ENCODE data around the gene PLVAP.

The PLVAP gene

GRCh38 chr19:17309198-17309964 is 67.8 kb downstream of the PLVAP start, which contains the start of gene DDA1:
TSS of gene DDA1 (plus strand) at chr19:17309563. CDS start at chr19:17309655, 92 bp downstream.
- peaks cover 11% of the 10 kb centered on the region for H3K36me3 ChIP-seq (ENCODE audit: control insufficient read depth, insufficient read depth, low read length)
- peak; percentile 93 for DNase-seq (ENCODE audit: extremely low read depth, insufficient read length)
- H3K27me3 ChIP-seq (replicated peaks; ENCODE audit: control insufficient read depth, insufficient read depth, low read length): no peaks in the 10 kb centered on the region
- H3K4me3 ChIP-seq (replicated peaks; ENCODE audit: low read depth, low read length): peak within 1 kb of the TSS; percentile 92
- no peak for TF ChIP-seq CTCF (IDR thresholded peaks at IDR 0.05; ENCODE audit: insufficient read depth, low read length, poor library complexity, severe bottlenecking)

- Histone ChIP-seq H3K27me3 (replicated peaks; ENCODE audit: control insufficient read depth, insufficient read depth, low read length) (no peaks in the 10 kb centered on the region), H3K4me3 (replicated peaks; ENCODE audit: low read depth, low read length) (no peak overlapping the region), H3K36me3 (ENCODE audit: control insufficient read depth, insufficient read depth, low read length) (peaks cover 5% of the 10 kb centered on the region)
- no peak for DNase-seq (ENCODE audit: extremely low read depth, insufficient read length)
- TF ChIP-seq CTCF (IDR thresholded peaks at IDR 0.05; ENCODE audit: insufficient read depth, low read length, poor library complexity, severe bottlenecking): no peak
Measured at GRCh38 chr19:17307876-17308377, 69.2 kb downstream of the PLVAP start.

GRCh38 chr19:17306285-17306714 is 70.8 kb downstream of the PLVAP start:
- no peak for DNase-seq (ENCODE audit: extremely low read depth, insufficient read length)
- peak overlapping the region; percentile 82 for H3K4me3 ChIP-seq (replicated peaks; ENCODE audit: low read depth, low read length)
- no peaks in the 10 kb centered on the region for H3K27me3 ChIP-seq (replicated peaks; ENCODE audit: control insufficient read depth, insufficient read depth, low read length)
- peaks cover 1% of the 10 kb centered on the region for H3K36me3 ChIP-seq (ENCODE audit: control insufficient read depth, insufficient read depth, low read length)
- TF ChIP-seq CTCF (IDR thresholded peaks at IDR 0.05; ENCODE audit: insufficient read depth, low read length, poor library complexity, severe bottlenecking): no peak

GRCh38 chr19:17305517-17306284 is 71.4 kb downstream of the PLVAP start, which contains the start of gene MRPL34:
TSS of gene MRPL34 (plus strand) at chr19:17305872. CDS start at chr19:17305893, 21 bp downstream.
- peak; percentile 87 for TF ChIP-seq CTCF (IDR thresholded peaks at IDR 0.05; ENCODE audit: insufficient read depth, low read length, poor library complexity, severe bottlenecking)
- peaks cover 2% of the 10 kb centered on the region; the same call in 1 of the 2 replicates for H3K36me3 ChIP-seq (ENCODE audit: control insufficient read depth, insufficient read depth, low read length)
- H3K27me3 ChIP-seq (replicated peaks; ENCODE audit: control insufficient read depth, insufficient read depth, low read length): no peaks in the 10 kb centered on the region
- DNase-seq (ENCODE audit: extremely low read depth, insufficient read length): peak; percentile 99
- peak within 1 kb of the TSS; percentile 82 for H3K4me3 ChIP-seq (replicated peaks; ENCODE audit: low read depth, low read length)

GRCh38 chr19:17305216-17305516 is 72.0 kb downstream of the PLVAP start:
- no peak for TF ChIP-seq CTCF (IDR thresholded peaks at IDR 0.05; ENCODE audit: insufficient read depth, low read length, poor library complexity, severe bottlenecking)
- no peaks in the 10 kb centered on the region for H3K27me3 ChIP-seq (replicated peaks; ENCODE audit: control insufficient read depth, insufficient read depth, low read length)
- H3K4me3 ChIP-seq (replicated peaks; ENCODE audit: low read depth, low read length): peak overlapping the region; percentile 82
- peaks cover 2% of the 10 kb centered on the region; the same call in 1 of the 2 replicates for H3K36me3 ChIP-seq (ENCODE audit: control insufficient read depth, insufficient read depth, low read length)
- no peak for DNase-seq (ENCODE audit: extremely low read depth, insufficient read length)

Data from GM06990 (cell line).